Large intestine (tissue), 3 donors: ENCODE data around the gene TEPSIN. TPM values are rescaled to one million over a fixed set of nuclear protein-coding genes. Genes with fewer than 3 reads are reported as not detected.

ENCODE experiments used
- DNase-seq, 2 donors: peaks; one replicate each; pipeline versions ENCODE4 v3.0.0 to v3.0.0-alpha.2; 2013
- H3K27ac ChIP-seq: one replicate; pipeline ENCODE4 v1.5.1; 2013; ENCODE audit warnings: low read length
- H3K27me3 ChIP-seq: 2 replicates; pipeline ENCODE4 v1.6.1; 2013; ENCODE audit warnings: low read length; ENCODE audit not compliant: control insufficient read depth, insufficient read depth
- H3K36me3 ChIP-seq: 2 replicates; pipeline ENCODE4 v1.6.1; 2013; ENCODE audit warnings: low read length; ENCODE audit not compliant: control insufficient read depth, insufficient read depth
- H3K4me1 ChIP-seq: one replicate; pipeline ENCODE4 v1.6.1; 2013; ENCODE audit warnings: low read length; ENCODE audit not compliant: control insufficient read depth, insufficient read depth
- H3K4me3 ChIP-seq: one replicate; pipeline ENCODE4 v1.5.1; 2013; ENCODE audit warnings: low read length
- H3K9me3 ChIP-seq: one replicate; pipeline ENCODE4 v1.6.1; 2013; ENCODE audit warnings: mild to moderate bottlenecking, low read depth, low read length, moderate library complexity; ENCODE audit not compliant: control insufficient read depth
- WGBS: methylation state at CpG from one replicate; pipeline ENCODE4 v1.1.5; 2013; ENCODE audit warnings: low lambda C conversion rate; ENCODE audit not compliant: insufficient coverage; 5-methylcytosine and 5-hydroxymethylcytosine counted together
- polyA plus RNA-seq: library from polyadenylated mRNA; unstranded; fragments of 120-200 nt; gene quantifications from one replicate; pipeline ENCODE4 v1.2.1, GENCODE V29; 2013

Gene TEPSIN
- polyA plus RNA-seq, 1 donor = 32.1 TPM

DNA sequence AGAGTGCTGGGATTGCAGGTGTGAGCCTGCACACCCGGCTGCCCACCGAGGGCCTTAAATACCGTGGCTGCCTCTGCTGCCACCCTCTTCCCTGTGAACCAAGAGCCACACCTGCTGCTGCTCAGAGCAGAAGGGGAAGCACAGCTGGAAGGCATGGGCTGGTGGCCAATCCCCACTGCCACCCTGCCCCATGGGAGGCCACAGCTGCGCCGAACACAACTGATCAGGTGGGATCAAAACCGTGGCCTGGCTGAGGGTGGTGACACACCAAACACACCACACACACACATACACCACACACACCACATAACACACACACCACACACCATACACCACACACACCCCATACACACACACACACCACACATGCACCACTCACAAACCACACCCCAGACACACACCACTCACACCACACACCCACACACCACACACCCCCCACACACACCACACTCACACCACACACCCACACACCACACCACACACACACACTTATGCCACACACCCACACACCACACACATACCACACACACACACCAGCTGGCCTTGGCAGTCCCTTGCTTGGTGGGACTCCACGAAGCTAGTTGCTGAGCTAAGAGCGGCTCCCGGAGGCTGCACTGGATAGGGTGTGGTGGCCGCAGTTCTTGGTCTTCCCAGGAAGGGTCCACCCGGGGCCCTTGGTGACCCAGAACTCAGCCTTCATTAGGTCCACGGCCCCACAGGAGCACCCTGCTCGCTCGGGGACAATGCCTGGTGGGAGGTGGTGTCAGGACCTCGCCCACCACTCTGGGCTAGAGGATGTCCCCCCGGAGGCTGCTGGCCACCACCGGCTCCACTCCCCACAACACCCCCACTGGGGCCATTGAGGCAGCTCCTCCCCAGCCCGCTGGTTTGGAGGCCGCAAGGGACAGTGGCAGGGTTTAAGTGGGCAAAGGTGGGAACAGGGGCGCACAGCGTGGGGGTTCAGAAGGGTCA, 31.0 kb downstream of the TEPSIN start:
- DNase-seq = no peak
- no peaks in the 10 kb centered on the region for H3K4me1 ChIP-seq
- no peak overlapping the region for H3K27ac ChIP-seq
- WGBS = no CpG with 5 or more reads among the region's 21 CpGs
- no peaks in the 10 kb centered on the region for H3K27me3 ChIP-seq
- no peak overlapping the region for H3K4me3 ChIP-seq
- H3K9me3 ChIP-seq = no peaks in the 10 kb centered on the region
- peaks cover 5% of the 10 kb centered on the region for H3K36me3 ChIP-seq

DNA sequence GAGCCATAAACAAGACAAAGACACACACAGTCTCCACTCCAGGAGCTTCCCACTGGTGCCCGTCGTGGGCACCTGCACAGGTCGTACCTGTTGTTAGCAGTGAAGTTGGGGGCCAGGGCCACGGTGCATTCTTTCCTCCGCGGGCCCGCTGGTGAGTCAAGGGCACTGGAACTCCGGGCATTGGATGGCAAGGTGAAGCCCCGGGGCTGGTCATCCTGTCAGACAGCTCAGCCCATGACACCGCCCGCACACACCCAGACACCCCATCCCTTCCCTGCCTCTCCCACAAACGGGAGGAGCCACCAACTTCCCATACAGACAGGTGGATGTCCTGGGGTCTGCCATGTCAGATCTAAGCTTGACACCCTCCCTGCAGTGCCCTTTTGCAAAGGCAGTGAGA, 32.2 kb downstream of the TEPSIN start:
- Histone ChIP-seq H3K4me1 (no peaks in the 10 kb centered on the region), H3K9me3 (no peaks in the 10 kb centered on the region), H3K4me3 (no peak overlapping the region), H3K27ac (no peak overlapping the region), H3K36me3 (peaks cover 5% of the 10 kb centered on the region), H3K27me3 (no peaks in the 10 kb centered on the region)
- DNase-seq = no peak
- no CpG with 5 or more reads among the region's 12 CpGs for WGBS

GRCh38 chr17:81206166-81206565, 32.7 kb downstream of the TEPSIN start:
- DNase-seq = no peak
- H3K27me3 ChIP-seq = no peaks in the 10 kb centered on the region
- no peak overlapping the region for H3K4me3 ChIP-seq
- H3K4me1 ChIP-seq = no peaks in the 10 kb centered on the region
- no peak overlapping the region for H3K27ac ChIP-seq
- no peaks in the 10 kb centered on the region for H3K9me3 ChIP-seq
- no CpG with 5 or more reads among the region's 4 CpGs for WGBS
- H3K36me3 ChIP-seq = peaks cover 5% of the 10 kb centered on the region

DNA sequence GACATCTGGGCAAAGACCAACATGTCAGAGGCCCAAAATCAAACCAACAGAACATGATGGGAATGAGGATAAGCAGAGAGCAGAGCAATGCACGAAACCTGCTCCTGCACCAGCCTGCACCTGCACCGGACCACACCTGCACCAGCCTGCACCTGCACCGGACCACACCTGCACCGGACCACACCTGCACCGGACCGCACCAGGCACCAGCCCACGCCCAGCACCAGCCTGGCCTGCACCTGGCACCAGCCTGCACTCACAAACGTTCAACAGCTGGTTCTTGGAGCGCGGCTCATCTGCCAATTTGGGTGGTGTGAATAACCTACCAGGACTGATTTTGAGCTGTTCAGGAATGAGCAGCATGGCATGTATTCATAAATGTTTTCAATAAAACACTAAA, 34.3 kb downstream of the TEPSIN start:
- H3K36me3 ChIP-seq = peaks cover 5% of the 10 kb centered on the region
- H3K9me3 ChIP-seq = no peaks in the 10 kb centered on the region
- no peaks in the 10 kb centered on the region for H3K27me3 ChIP-seq
- no peak overlapping the region for H3K27ac ChIP-seq
- H3K4me3 ChIP-seq = no peak overlapping the region
- no peak for DNase-seq
- peaks cover 5% of the 10 kb centered on the region for H3K4me1 ChIP-seq
- WGBS = no CpG with 5 or more reads among the region's 10 CpGs

- Histone ChIP-seq H3K27ac (no peak overlapping the region), H3K9me3 (no peaks in the 10 kb centered on the region), H3K36me3 (peaks cover 7% of the 10 kb centered on the region), H3K4me1 (peaks cover 5% of the 10 kb centered on the region), H3K4me3 (no peak overlapping the region), H3K27me3 (no peaks in the 10 kb centered on the region)
- no peak for DNase-seq
- WGBS = no CpG with 5 or more reads among the region's 20 CpGs
Observed at GRCh38 chr17:81203136-81203535, 35.7 kb downstream of the TEPSIN start.

DNA sequence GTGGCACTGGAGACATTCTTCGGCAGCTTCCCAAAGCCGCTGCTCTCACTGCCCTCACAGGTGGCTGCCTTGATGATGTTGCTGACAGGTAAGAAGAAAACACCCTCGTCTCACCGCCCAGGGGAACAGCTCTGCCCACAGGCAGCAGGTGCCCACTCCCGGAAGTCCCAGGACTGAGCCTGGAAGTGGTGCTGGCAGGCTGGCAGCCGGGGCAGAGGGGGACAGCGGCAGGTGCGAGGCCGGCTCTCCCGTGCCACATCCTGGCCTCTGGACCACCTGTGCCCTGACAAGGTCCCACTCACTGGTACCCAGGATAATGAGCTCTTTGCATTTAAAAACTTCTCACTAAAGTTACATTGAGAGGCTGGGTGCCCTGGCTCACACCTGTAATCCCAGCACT, 36.5 kb downstream of the TEPSIN start:
- WGBS = no CpG with 5 or more reads among the region's 10 CpGs

DNA sequence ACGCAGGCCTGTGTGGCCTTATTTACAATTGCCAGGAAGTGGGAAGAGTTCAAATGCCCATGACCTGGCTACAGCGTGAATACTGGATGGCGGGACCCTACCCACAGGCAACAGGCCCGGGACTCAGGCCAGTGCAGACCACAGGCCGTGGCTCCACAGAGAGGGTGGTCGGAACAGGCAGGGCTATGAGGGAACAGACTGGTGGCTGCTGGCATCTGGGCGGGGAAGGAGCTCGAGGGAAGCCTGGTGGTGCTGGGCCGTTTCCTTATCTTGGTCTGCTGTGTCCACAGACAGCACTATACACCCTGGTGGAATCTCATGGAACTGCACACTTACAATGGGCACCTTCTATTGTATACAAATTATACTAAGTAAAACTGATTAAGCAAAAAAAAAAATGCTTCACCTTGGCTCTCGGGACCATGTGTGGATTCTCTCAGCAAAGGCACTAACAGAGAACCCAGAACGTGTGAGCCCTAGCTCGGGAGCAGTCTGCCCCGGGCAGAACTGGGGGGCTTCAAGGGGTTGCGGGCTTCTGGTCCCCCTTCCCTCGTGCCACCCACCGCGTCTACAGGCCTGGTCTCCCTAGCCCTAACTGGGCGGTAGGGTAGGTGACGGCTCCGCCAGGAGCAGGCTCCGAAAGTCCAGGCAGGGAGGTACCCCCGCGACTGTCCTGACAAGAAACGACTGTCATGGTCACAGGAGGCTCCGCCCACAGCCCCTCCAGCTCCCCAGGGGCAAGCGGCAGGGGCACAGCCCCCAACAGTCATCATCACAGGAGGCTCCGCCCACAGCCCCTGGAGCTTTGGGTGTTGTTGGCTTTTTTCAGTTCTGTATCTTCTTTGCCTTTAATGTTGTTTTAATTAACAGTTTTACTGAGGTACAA, 37.9 kb downstream of the TEPSIN start:
- H3K4me1 ChIP-seq = peaks cover 5% of the 10 kb centered on the region
- no peaks in the 10 kb centered on the region for H3K9me3 ChIP-seq
- peaks cover 10% of the 10 kb centered on the region for H3K36me3 ChIP-seq
- H3K4me3 ChIP-seq = no peak overlapping the region
- no CpG with 5 or more reads among the region's 27 CpGs for WGBS
- no peak overlapping the region for H3K27ac ChIP-seq
- DNase-seq = peak; percentile 56 to 67
- no peaks in the 10 kb centered on the region for H3K27me3 ChIP-seq

More for the DNA sequence above, 36.5 kb downstream of the TEPSIN start:
- Histone ChIP-seq H3K4me1 (peaks cover 5% of the 10 kb centered on the region), H3K4me3 (no peak overlapping the region), H3K27ac (no peak overlapping the region), H3K9me3 (no peaks in the 10 kb centered on the region), H3K27me3 (no peaks in the 10 kb centered on the region), H3K36me3 (peaks cover 7% of the 10 kb centered on the region)
- DNase-seq = no peak

- no peak for DNase-seq
Observed at GRCh38 chr17:81200201-81200600, 38.7 kb downstream of the TEPSIN start.

DNA sequence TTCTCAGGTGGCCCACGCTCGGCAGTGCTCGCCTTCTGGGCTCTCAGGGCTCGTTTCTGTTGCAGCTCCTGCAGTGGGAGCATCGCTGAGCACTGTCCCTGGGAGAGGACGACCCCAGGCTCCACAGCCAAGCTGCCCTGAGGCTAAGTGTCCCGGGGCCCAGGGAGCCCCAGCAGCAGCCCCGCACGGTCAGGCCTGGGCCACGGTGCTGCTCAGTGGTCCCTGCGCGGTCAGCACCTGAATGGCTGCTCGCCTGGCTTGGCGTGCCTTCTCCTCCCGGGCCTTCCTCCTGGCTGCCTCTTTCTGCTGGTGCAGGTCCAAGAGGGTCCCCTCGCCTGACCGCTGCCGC, 39.4 kb downstream of the TEPSIN start:
- Histone ChIP-seq H3K27ac (no peak overlapping the region), H3K4me3 (no peak overlapping the region), H3K27me3 (no peaks in the 10 kb centered on the region), H3K9me3 (no peaks in the 10 kb centered on the region), H3K36me3 (peaks cover 10% of the 10 kb centered on the region), H3K4me1 (peaks cover 5% of the 10 kb centered on the region)
- WGBS = no CpG with 5 or more reads among the region's 18 CpGs
- no peak for DNase-seq

More at GRCh38 chr17:81200201-81200600, 38.7 kb downstream of the TEPSIN start:
- peaks cover 10% of the 10 kb centered on the region for H3K36me3 ChIP-seq
- no CpG with 5 or more reads among the region's 18 CpGs for WGBS
- H3K9me3 ChIP-seq = no peaks in the 10 kb centered on the region
- H3K4me1 ChIP-seq = peaks cover 5% of the 10 kb centered on the region
- no peaks in the 10 kb centered on the region for H3K27me3 ChIP-seq
- H3K27ac ChIP-seq = no peak overlapping the region
- no peak overlapping the region for H3K4me3 ChIP-seq

DNA sequence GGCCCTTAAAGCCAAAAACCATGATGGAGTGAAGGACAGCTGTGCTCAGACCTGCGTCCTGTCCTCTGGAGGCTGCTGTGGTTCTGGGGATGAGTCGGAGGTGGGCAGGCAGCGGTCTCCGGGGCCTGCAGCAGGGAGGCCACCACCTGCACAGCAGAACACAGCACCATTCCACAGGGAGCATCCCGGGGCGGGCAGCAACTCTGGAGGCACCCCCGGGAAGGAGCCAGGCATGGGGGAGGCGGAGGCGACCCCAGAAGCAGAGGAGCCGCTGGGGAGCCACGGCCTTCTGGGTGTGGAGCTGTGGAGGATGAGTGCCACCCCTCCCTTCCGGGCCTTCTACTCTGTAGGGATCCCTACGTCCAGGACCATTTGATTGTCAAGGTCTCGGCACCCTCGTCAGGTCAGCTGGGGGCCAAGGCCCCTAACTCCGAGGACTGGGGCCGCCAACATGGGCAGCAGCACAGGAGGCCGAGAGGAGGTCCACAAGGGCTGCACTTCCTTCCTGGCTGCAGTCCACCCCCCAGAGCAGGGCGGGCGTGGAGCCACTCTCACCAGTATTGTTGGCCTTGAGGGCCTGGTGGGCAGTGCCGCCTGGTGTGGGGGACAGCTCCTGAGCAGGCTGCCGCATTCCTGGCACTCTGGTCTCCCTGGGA, 39.9 kb downstream of the TEPSIN start:
- no peak for DNase-seq
- no CpG with 5 or more reads among the region's 22 CpGs for WGBS
- H3K27me3 ChIP-seq = no peaks in the 10 kb centered on the region
- H3K4me1 ChIP-seq = peaks cover 5% of the 10 kb centered on the region
- H3K27ac ChIP-seq = no peak overlapping the region
- H3K9me3 ChIP-seq = no peaks in the 10 kb centered on the region
- no peak overlapping the region for H3K4me3 ChIP-seq
- H3K36me3 ChIP-seq = peaks cover 10% of the 10 kb centered on the region
